Stimulated activated CD4-positive, alpha-beta T cell treated with anti-CD3 and anti-CD28 coated beads, Interleukin-4, amount 100 ng/mL, for 48 hours (primary cell): ENCODE measurements around the gene DCAKD.
"Not testable (repeated sequence)": the region's sequence is repeated elsewhere in the genome, so short reads cannot be mapped to it uniquely, and the experiment has no call there.

Source experiments
- DNase-seq, 2 donors: peaks; one replicate each; pipeline ENCODE4 v3.0.0-alpha.2; 2020; ENCODE audit warnings: low read depth in 2 of 2

The DCAKD gene

DNA sequence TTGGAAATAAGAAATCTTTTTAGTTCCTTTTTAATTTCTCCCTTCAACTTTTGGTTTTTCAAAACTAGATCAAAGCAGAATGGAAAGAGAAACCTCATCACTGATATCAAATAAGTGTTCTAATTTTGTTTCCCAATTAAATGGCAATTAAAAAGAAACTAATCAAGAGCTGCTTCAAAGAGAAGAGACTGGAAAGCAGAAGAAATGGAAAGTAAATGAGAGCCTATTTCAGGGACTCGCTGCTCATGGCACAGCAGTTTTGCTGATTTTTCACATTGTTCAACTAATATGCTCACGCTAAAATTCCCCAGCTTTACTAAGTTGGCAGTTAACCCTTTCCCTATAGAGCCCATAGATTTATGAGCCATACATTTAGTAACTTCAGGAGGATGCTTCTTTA, 16.2 kb upstream of the DCAKD start:
- DNase-seq = no peak

DNA sequence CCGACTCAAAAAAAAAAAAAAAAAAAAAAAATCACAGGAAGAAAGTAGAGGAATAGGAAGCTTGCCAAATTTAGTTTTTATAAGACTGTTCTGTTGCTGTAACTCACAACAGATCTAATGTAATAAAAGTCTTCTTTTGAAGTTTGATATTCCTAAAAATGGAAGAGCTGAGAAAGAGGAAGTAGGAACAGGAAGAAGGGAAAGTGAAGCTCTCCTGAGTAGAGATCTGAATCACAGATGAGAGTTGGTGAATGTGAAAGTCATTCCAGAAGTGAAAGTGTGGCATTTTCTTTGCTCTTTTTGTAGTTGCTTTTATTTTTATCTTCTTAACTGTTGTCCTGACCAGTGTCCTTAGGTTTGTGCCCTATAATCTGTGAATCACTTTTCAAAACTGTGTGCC, 11.8 kb upstream of the DCAKD start:
- DNase-seq = no peak

- DNase-seq = no peak
Observed at GRCh38 chr17:45061606-45062205, 10.3 kb upstream of the DCAKD start.

DNA sequence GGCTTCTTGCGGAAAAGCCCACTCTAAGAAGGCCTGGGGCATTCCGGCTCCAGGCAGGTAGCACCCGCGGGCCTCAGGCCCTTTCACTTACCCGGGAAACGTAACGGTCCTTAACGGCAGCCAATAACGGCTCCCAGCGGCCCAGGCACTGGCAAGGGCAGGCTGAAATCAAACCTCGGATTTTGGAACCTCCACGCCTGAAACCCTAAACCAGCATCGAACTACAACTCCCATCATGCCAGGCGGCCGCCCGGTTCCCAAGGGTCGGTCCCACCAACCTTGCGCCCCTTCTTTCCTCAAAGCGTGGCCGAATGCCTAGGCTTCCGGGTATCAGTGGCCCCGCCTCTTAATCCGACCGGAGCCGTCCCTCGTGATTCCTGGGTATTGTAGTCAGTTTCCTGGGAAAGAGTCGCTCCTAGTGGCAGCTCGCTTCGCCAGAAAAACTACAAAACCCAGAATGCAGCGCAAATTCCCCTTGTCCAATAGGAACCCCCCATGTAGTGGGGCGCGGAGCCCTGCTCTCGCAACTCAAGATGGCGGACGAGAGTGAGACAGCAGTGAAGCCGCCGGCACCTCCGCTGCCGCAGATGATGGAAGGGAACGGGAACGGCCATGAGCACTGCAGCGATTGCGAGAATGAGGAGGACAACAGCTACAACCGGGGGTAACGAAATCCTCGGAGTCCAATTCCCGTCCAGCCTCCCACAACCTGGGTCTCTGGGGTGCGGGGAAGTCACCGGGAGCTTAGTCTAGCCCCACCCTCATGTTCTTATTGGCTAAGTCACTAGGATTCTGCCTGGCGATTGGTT, 9.6 kb upstream of the DCAKD start, which contains the start of gene NMT1:
Gene NMT1 (plus strand): TSS at position 521 of the 809 bp plus-strand sequence. CDS start 13 bp downstream, at position 534.
- DNase-seq = peak; percentile 93 to 97

DNA sequence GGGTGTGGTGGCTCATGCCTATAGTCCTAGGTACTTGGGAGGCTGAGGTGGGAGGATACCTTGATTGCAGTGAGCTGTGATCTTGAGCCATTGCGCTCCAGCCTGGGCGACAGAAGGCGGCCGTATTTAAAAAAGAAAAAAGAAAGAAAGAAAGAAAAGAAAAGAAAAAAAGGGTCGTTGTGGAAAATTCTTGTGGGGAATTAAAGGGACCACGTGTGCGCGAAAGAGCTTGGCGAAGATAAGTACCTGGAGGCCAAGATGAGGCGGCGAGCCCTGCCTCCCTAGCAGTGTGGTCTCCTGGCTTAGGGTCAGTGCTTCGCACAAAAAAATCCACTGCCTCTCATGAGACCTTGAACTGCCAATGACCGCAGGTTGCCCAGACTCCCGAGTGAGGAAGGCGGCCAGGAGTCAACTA, 9.0 kb upstream of the DCAKD start:
- no peak for DNase-seq

GRCh38 chr17:45052052-45052772, 780 bp upstream of the DCAKD start:
- peak; percentile 24 to 29 for DNase-seq

DNA sequence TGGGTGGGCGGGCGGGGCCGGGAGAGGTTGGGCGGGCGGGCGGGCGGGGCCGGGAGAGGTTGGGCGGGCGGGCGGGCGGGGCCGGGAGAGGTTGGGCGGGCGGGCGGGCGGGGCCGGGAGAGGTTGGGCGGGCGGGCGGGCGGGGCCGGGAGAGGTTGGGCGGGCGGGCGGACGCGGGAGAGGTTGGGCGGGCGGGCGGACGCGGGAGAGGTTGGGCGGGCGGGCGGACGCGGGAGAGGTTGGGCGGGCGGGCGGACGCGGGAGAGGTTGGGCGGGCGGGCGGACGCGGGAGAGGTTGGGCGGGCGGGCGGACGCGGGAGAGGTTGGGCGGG, 254 bp upstream of the DCAKD start:
- not testable (repeated sequence) for DNase-seq

DNA sequence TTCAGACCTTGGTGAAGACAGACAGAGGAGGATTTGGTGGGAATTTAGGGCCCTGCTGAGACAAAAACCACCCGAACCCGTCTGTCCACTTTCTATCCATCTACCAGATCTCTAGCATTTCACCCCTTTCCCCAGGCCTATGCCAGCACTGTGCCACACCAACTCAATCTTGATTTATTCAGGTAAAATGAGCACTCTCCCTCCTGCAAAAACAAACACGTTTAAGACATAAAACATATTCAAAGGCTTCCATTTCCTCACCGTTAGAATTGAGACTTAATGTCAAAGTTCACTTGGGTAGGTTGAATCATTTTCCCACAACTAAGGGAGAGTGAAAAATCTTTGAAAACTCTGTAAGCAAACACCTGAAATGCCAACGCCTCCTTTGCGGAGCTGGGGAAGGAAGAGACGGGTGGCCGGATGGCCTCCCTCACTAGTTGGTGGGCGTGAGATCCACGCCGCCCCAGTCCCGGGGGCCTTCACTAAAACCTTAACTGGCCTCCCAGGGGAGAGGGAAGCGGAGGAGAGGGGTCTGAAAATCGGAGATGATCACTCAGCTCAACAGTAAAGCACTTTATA, 862 bp downstream of the DCAKD start:
- DNase-seq = peak in 1 of 2 donors; percentile 25

DNA sequence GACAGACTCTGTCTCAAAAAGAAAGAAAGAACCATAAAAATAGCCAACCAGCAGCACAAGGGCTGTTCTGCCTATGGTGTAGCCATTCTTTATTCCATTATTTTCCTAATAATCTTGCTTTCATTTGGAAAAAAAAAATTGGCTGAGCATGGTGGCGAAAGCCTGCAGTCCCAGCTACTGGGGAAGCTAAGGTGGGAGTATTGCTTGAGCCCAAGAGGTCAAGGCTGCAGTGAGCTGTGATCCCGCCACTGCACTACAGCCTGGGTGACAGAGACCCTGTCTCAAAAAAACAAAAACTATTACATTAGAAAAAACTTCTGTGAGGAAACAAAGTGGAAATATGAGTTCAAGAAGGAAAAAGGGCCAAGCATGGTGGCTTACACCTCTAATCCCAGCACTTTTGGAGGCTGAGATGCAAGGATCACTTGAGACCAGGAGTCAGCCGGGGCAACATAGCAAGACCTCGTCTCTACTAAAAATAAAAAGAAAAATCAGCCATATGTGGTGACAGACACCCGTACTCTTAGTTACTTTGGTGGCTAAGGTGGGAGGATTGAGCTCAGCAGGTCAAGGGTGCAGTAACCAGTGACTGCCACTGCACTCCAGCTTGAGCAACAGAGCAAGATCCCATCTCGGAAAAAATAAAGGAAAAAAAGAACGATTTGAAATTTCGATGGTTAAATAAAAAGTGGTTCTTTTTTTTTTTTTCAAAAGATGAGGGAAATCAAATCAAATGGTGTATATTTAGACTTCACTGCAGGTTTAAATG, 2.5 kb downstream of the DCAKD start:
- no peak for DNase-seq

DNA sequence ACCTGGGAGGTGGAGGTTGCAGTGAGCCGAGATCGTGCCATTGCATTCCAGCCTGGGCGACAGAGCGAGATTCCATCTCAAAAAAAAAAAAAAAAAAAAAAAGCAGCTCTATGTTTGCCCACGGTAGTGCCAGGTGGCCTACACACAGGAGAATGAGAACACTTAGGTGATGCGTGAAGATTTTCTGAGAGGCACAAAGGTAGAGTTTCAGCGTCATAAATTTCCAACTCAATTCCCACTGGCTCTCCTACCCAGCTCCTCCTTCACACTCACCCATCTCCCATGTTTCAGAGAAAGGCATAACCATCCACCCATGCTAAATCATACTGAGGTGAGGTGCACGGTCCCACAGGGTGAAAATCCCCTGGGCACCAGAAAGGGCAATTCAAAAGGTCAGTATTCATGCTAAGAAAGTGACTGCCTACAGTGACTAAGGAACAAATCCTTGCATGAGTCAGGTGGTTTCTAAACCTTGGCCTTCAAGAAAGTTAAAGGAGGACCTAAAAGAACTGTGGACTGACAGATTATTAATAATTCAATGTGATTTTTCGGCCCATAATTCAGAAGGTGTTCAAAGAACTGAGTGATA, 4.8 kb downstream of the DCAKD start:
- DNase-seq = no peak

DNA sequence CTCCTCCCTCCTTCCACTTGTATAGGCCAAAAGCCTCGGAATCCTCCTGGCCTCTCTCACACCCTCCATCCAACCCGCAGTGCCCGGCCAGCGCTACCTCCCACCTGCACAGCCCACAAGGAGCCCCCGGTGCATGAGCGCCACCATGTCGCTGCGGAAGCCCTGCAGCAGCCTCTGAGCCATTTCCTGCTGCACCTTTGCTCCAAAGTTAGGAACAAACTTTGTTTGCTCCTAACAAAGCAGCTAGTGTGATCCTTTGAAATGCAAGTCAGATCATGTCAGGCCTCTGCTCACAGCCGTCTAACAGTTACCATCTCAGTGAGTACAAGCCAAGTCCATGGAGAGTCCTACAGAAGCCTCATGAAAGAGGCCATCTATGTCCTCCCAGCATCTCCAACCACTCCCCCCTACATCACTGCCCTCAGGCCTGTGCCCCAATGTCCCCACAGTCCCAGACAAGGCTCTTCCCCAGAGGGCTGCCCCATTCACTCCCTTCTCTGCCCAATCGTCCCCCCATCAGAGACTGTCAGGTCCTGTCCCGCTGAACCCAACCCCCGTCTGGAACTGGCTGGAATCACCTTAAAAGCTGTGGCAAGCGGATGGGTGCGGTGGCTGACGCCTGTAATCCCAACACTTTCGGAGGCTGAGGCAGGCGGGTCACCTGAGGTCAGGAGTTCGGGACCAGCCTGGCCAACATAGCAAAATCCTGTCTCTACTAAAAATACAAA, 7.5 kb downstream of the DCAKD start:
- DNase-seq = no peak

- DNase-seq = no peak
Observed at GRCh38 chr17:45042346-45043120, 8.9 kb downstream of the DCAKD start.

DNA sequence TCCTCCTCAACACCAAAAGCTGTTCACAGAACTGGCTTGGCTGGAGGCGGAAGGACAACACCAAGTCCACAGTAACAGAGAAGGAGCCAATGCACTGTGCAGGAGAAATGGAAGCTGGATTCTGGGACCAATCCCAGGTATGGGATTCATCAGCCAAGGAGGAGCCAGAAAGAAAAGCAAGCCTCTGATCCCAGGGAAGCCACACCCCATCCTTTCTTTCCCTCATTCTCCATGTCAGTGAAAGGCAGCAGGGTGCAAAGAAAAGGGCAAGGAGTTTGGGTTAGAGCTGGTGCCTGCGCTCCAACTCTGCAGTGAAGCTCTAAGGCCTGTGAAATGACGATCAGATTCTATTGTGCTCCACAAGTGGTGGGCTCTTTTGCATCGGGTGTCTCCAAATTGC, 11.0 kb downstream of the DCAKD start:
- DNase-seq = no peak

DNA sequence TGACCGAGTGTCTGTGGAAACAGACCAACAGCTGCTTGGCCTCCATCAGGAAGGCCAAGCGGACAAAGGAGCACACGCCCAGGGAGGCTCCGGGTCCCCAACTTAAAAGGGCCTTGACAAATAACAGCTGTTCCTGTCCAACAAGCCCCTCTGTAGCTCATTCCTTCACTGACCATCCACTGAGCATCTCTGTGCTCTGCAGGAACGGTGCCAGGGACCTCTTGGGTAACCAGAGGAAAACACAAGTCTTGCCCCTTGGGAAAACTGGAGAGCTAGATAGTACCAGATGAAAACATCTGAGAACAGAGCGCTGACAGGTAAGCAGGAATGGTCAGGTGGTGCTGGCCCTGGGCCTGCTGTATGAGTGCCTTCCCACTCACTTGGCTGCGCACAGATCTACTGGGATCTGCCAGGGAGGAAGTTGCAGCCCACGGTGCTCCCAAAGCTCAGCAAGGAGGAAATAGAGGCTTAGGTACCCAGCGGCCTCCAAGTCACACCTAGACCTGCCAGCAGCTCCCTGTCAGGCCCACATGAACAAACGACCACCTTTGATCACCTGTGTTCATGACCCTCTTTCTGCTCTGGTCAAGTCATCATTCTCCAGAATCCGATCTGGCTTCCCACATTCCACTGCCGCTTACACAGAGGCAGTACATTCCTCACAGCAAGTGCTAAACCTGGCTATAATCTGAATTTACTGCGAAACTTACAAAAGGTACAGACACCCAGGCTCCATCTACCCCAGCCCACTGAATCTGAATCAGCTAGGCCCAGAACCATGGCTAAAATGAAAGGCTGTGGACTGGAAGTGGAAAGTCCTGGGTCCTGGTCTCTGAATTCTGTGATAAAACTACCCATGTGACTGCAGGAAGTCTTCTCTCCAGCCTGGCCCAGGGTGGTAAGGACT, 12.5 kb downstream of the DCAKD start:
- DNase-seq = no peak

DNA sequence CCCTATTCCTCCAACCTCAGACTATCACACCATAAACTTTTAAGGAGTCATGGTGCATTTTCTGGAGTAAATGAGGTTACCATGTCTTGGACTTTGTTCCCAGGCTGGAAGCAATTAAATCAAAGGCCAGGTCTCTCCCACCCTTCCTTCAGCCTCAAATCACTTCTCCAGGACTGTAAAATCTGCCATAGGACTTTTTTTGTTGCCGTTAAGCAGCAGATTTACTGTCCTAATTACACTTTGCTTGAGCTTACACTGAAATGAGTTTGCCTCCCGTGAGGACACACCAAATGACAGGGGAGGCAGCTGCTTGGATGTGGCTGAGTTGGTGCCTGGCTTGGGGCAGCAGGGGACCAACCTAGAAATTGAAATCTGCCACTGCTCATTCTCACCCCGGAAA, 14.7 kb downstream of the DCAKD start:
- DNase-seq = no peak

DNA sequence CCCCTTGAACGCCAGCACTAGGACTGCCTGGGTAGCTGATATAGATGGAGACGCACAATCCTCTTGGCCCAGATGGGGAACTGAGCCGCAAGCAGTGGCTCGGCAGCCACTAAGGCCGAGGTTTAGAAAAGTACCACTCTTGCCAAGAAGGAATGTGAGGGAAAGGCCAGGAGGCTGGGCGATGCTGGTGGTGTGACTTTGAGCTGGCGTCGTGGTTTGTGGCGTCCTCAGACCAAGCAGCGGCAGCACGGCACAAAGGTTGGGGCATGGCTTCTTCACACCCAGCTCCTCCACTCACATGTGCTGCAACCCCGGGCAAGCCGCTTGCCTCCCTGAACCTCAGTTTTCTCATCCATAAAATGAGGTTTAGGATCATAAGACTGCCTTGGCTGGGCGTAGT, 15.6 kb downstream of the DCAKD start:
- no peak for DNase-seq

DNA sequence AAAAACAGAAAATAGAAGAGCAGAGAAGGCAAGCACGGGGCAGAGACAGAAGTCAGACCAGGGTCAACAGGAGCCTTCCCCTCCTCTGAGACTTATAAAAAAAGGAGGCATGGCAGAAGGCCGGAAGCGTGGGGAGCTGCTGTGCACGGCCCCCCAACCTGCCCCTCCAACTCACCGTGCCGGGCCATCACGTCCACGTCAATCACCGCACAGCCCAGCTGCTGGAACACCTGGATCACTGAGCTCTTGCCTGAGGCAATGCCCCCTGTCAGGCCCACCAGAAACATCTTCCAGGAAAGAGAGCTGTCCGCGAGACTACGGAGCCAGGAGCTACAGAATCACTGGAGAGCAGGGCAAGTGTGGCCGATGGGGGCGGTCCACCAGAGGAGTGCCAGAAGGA, 16.8 kb downstream of the DCAKD start:
- no peak for DNase-seq

- DNase-seq = no peak
Observed at GRCh38 chr17:45032174-45032541, 19.3 kb downstream of the DCAKD start.
